Stimulated activated CD4-positive, alpha-beta T cell treated with anti-CD3 and anti-CD28 coated beads, Interleukin-1b, Interleukin-23, amount 100 ng/mL, for 1 hour (primary cell): ENCODE data around the gene DEFB131A.
"Not testable (repeated sequence)": the region's sequence is repeated elsewhere in the genome, so short reads cannot be mapped to it uniquely, and the experiment has no call there.

ENCODE experiments used
- DNase-seq, 2 donors: peaks; one replicate each; pipeline ENCODE4 v3.0.0-alpha.2; 2020; ENCODE audit warnings: low read depth in 2 of 2

The DEFB131A gene

GRCh38 chr4:9444114-9444513 is at the start of gene DEFB131A:
DEFB131A (plus strand) TSS chr4:9444414; CDS start chr4:9444534, 120 bp downstream.
- DNase-seq: not testable (repeated sequence)

- not testable (repeated sequence) for DNase-seq
Measured at GRCh38 chr4:9405774-9406173, 38.4 kb upstream of the DEFB131A start.

- DNase-seq: not testable (repeated sequence)
Measured at GRCh38 chr4:9406491-9406890, 37.7 kb upstream of the DEFB131A start.

GRCh38 chr4:9409793-9410192 is 34.4 kb upstream of the DEFB131A start:
- no peak for DNase-seq

GRCh38 chr4:9421884-9422455 is 22.2 kb upstream of the DEFB131A start:
- DNase-seq: not testable (repeated sequence)

- not testable (repeated sequence) for DNase-seq
Measured at GRCh38 chr4:9425916-9426315, 18.3 kb upstream of the DEFB131A start.

GRCh38 chr4:9430061-9430460 is 14.2 kb upstream of the DEFB131A start:
- DNase-seq: not testable (repeated sequence)

GRCh38 chr4:9433320-9433719 is 10.9 kb upstream of the DEFB131A start:
- not testable (repeated sequence) for DNase-seq

GRCh38 chr4:9436728-9437127 is 7.5 kb upstream of the DEFB131A start:
- not testable (repeated sequence) for DNase-seq

GRCh38 chr4:9442355-9442754 is 1.9 kb upstream of the DEFB131A start:
- DNase-seq: not testable (repeated sequence)

GRCh38 chr4:9444681-9445080 is 467 bp downstream of the DEFB131A start:
- DNase-seq: not testable (repeated sequence)

- not testable (repeated sequence) for DNase-seq
Measured at GRCh38 chr4:9452251-9452650, 8.0 kb downstream of the DEFB131A start.

GRCh38 chr4:9454284-9454683 is 10.1 kb downstream of the DEFB131A start:
- DNase-seq: not testable (repeated sequence)

GRCh38 chr4:9455046-9455445 is 10.8 kb downstream of the DEFB131A start:
- not testable (repeated sequence) for DNase-seq

- not testable (repeated sequence) for DNase-seq
Measured at GRCh38 chr4:9479466-9479865, 35.3 kb downstream of the DEFB131A start.

- not testable (repeated sequence) for DNase-seq
Measured at GRCh38 chr4:9480066-9480465, 35.9 kb downstream of the DEFB131A start.

GRCh38 chr4:9482871-9483270 is 38.7 kb downstream of the DEFB131A start:
- DNase-seq: not testable (repeated sequence)

- not testable (repeated sequence) for DNase-seq
Measured at GRCh38 chr4:9483682-9484081, 39.5 kb downstream of the DEFB131A start.

- DNase-seq: not testable (repeated sequence)
Measured at GRCh38 chr4:9486880-9487279, 42.7 kb downstream of the DEFB131A start.

GRCh38 chr4:9488796-9489195 is 44.6 kb downstream of the DEFB131A start:
- not testable (repeated sequence) for DNase-seq

GRCh38 chr4:9490496-9490895 is 46.3 kb downstream of the DEFB131A start:
- not testable (repeated sequence) for DNase-seq

- not testable (repeated sequence) for DNase-seq
Measured at GRCh38 chr4:9490986-9491385, 46.8 kb downstream of the DEFB131A start.

GRCh38 chr4:9493589-9493988 is 49.4 kb downstream of the DEFB131A start:
- not testable (repeated sequence) for DNase-seq
